Fibroblast of mammary gland (primary cell): ENCODE data around the gene SCARB2.

Experiments used
- DNase-seq: peaks from one replicate; pipeline ENCODE4 v3.0.0-alpha.2; 2010; ENCODE audit warnings: low read depth
- H3K4me3 ChIP-seq: 2 replicates; pipeline ENCODE4 v1.5.1; 2011; ENCODE audit warnings: low read depth, mild to moderate bottlenecking, low read length, moderate library complexity; ENCODE audit not compliant: control insufficient read depth
- TF ChIP-seq, protein P1 (sequence below): conservative IDR thresholded peaks from 2 replicates; pipeline ENCODE4 v1.5.1; 2011; ENCODE audit warnings: low read depth, low read length, inconsistent platforms; ENCODE audit not compliant: control insufficient read depth, insufficient read depth

The SCARB2 gene

GRCh38 chr4:76238701-76239100 lies 25.1 kb upstream of the SCARB2 start:
- TF ChIP-seq, protein P1, sequence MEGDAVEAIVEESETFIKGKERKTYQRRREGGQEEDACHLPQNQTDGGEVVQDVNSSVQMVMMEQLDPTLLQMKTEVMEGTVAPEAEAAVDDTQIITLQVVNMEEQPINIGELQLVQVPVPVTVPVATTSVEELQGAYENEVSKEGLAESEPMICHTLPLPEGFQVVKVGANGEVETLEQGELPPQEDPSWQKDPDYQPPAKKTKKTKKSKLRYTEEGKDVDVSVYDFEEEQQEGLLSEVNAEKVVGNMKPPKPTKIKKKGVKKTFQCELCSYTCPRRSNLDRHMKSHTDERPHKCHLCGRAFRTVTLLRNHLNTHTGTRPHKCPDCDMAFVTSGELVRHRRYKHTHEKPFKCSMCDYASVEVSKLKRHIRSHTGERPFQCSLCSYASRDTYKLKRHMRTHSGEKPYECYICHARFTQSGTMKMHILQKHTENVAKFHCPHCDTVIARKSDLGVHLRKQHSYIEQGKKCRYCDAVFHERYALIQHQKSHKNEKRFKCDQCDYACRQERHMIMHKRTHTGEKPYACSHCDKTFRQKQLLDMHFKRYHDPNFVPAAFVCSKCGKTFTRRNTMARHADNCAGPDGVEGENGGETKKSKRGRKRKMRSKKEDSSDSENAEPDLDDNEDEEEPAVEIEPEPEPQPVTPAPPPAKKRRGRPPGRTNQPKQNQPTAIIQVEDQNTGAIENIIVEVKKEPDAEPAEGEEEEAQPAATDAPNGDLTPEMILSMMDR, result no peak
- DNase-seq, result no peak
- no peak overlapping the region for H3K4me3 ChIP-seq

- DNase-seq, result no peak
- H3K4me3 ChIP-seq, result no peak overlapping the region
- TF ChIP-seq, protein P1, result no peak
These were observed 24.6 kb upstream of the SCARB2 start for GRCh38 chr4:76238236-76238635.

DNA sequence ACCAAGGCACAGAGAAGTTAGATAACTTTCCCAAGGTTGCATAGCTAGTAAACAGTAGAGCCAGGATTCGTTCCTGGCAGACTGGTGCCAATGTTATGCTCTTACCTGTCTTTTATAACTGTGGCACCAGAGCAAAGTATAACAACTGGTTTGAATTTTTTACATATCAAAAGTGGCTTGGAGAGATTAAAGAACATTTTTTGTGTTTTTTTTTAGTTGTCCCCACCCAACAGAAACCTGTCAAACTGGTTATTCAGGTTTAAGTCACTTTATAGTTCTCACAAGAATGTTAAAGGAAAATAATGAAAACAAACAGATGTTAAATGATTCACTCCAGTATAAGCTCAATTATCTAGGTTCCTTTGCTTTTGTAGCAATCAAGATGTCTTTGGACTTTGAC lies 22.3 kb upstream of the SCARB2 start:
- no peak for DNase-seq
- no peak overlapping the region for H3K4me3 ChIP-seq
- TF ChIP-seq, protein P1, result no peak

DNA sequence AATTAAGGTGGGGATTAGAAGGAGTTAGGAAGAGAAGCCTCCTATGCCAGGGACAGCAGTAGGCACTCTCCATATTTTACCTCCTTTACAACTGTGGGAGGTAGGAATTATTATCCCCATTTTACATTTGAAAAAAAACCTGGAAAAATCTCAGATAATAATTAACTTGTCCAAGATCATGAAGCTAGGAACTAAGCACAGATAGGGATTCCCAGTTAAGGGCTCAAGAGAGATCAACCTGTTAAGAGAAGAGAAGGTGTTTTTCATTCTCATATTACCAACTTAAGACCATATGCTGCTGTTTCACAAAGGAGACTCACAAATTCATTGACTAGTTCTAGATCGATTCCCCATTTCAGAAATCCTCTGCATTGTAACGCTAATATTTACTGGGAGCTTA lies 21.8 kb upstream of the SCARB2 start:
- no peak for DNase-seq
- TF ChIP-seq, protein P1, result no peak
- no peak overlapping the region for H3K4me3 ChIP-seq

GRCh38 chr4:76234679-76235044 lies 21.0 kb upstream of the SCARB2 start:
- H3K4me3 ChIP-seq, result no peak overlapping the region
- DNase-seq, result no peak
- TF ChIP-seq, protein P1, result no peak

GRCh38 chr4:76233967-76234678 lies 20.5 kb upstream of the SCARB2 start:
- H3K4me3 ChIP-seq, result no peak overlapping the region
- TF ChIP-seq, protein P1, result no peak
- no peak for DNase-seq

- no peak for DNase-seq
- TF ChIP-seq, protein P1, result no peak
- H3K4me3 ChIP-seq, result no peak overlapping the region
These were observed 19.9 kb upstream of the SCARB2 start for GRCh38 chr4:76233529-76233928.
